Measurements from ENCODE around the gene RNF169. TPM values are rescaled to one million over a fixed set of nuclear protein-coding genes. Genes with fewer than 3 reads are reported as not detected.

The RNF169 gene
- total and polyA plus RNA-seq, 9 donors = 7.1 to 26.1 (median 21.9) TPM

DNA sequence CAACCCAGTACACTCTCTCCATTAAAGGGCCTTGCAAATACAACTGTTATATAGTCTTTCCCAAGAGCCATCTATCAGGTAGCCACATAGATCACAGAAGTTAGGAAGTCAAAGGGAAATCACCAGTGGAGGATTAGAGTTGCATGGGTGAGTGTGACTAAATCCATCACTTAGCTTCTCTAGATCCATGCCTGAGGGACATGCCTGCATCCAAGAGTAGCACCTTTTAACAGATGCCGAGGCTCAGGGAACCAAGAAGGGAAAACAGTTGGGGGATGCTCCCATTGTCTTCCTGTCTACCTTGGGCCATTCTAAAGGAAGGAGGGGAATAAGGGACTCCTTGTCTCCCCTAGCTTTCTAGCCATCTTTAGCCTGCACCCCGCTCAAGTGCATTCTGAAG is 122.4 kb downstream of the RNF169 start:
- H3K27me3 ChIP-seq = no peaks in the 10 kb centered on the region
- DNase-seq = no peak
- intact Hi-C loops (cut with DNase I) = no loop called here
- H3K9me3 ChIP-seq = peaks cover 6 to 59% of the 10 kb centered on the region in 2 donors
- H3K27ac ChIP-seq = no peak overlapping the region
- no peaks in the 10 kb centered on the region for H3K36me3 ChIP-seq
- no peak overlapping the region for H3K4me3 ChIP-seq
- TF ChIP-seq POLR2A (IDR thresholded peaks at IDR 0.05) (no peak), EP300 (IDR thresholded peaks at IDR 0.05) (no peak)
- TF ChIP-seq, protein P1, sequence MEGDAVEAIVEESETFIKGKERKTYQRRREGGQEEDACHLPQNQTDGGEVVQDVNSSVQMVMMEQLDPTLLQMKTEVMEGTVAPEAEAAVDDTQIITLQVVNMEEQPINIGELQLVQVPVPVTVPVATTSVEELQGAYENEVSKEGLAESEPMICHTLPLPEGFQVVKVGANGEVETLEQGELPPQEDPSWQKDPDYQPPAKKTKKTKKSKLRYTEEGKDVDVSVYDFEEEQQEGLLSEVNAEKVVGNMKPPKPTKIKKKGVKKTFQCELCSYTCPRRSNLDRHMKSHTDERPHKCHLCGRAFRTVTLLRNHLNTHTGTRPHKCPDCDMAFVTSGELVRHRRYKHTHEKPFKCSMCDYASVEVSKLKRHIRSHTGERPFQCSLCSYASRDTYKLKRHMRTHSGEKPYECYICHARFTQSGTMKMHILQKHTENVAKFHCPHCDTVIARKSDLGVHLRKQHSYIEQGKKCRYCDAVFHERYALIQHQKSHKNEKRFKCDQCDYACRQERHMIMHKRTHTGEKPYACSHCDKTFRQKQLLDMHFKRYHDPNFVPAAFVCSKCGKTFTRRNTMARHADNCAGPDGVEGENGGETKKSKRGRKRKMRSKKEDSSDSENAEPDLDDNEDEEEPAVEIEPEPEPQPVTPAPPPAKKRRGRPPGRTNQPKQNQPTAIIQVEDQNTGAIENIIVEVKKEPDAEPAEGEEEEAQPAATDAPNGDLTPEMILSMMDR (IDR thresholded peaks at IDR 0.05) = no peak
- WGBS, 3 donors = 96 to 100% (median 97%) methylated on average over 2 of the region's 2 CpGs
- H3K4me1 ChIP-seq (ENCODE audit: insufficient read depth) = no peaks in the 10 kb centered on the region

DNA sequence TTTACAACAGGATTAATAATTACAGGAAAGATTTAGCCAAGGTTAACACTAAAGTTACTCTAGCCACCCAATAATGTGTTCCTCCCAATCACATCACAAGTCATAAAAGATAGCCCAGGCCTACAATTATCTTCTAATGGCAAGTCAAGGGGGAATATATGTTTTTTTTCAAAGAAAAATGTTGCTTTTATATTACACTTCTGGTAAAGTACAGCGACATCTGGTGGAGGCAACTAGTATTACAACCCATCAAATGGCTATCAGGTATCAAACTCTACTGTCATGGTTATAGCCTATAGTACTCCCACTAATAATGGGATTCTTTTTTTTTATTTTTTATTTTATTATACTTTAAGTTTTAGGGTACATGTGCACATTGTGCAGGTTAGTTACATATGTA is 128.5 kb downstream of the RNF169 start:
- DNase-seq = no peak
- no peaks in the 10 kb centered on the region for H3K4me1 ChIP-seq (ENCODE audit: insufficient read depth)
- peaks cover 0 to 24% of the 10 kb centered on the region in 2 donors for H3K9me3 ChIP-seq
- H3K36me3 ChIP-seq = no peaks in the 10 kb centered on the region
- WGBS, 3 donors = 26 to 40% (median 38%) methylated on average over 1 of the region's 1 CpG
- H3K4me3 ChIP-seq = no peak overlapping the region
- intact Hi-C loops (cut with DNase I) = no loop called here
- H3K27me3 ChIP-seq = no peaks in the 10 kb centered on the region
- H3K27ac ChIP-seq = no peak overlapping the region
- TF ChIP-seq EP300 (IDR thresholded peaks at IDR 0.05) (no peak), POLR2A (IDR thresholded peaks at IDR 0.05) (no peak)
- TF ChIP-seq, protein P1 (IDR thresholded peaks at IDR 0.05) = no peak

Small RNA genes lying within 50 kb of the gene (microRNA-seq; reads per million reads assigned to microRNA genes)
- gene MIR4696 = 0 reads per million in 3 donors

Small RNA genes lying within 50 kb of the gene (small RNA-seq; reads per million reads assigned to genes)
- gene MIR4696 = not detected
- gene RN7SL239P = not detected

Other genes with a start within 250 kb of the RNF169 start
- 10 to 100 TPM in 6 of 7 donors, 1 to 10 TPM in 1; 8.5 to 19.0 (median 17.0) TPM for gene POLD3, start 156.3 kb upstream of the RNF169 start, total RNA-seq
- gene POLD3, start 156.3 kb upstream of the RNF169 start, polyA plus RNA-seq = 10 to 100 TPM in 1 of 2 donors, 1 to 10 TPM in 1; 8.2 to 17.1 TPM
- 10 to 100 TPM in 1 of 7 donors, 1 to 10 TPM in 2, not detected in 4; 1.9 to 12.3 (median 2.7) TPM for gene CHRDL2, start 17.4 kb upstream of the RNF169 start, total RNA-seq
- gene CHRDL2, start 17.4 kb upstream of the RNF169 start, polyA plus RNA-seq = 1 to 10 TPM in 1 of 2 donors, under 1 TPM in 1; 0.22 to 5.1 TPM
- 10 to 100 TPM in 6 of 7 donors, 1 to 10 TPM in 1; 8.2 to 31.1 (median 13.0) TPM for gene XRRA1, start 200.2 kb downstream of the RNF169 start, total RNA-seq
- gene XRRA1, start 200.2 kb downstream of the RNF169 start, polyA plus RNA-seq = 10 to 100 TPM in 1 of 2 donors, 1 to 10 TPM in 1; 4.2 to 15.2 TPM
- gene SPCS2, start 200.4 kb downstream of the RNF169 start, total RNA-seq = 100 to 1,000 TPM in 5 of 7 donors, 10 to 100 TPM in 2; 39.8 to 174 (median 125) TPM
- gene SPCS2, start 200.4 kb downstream of the RNF169 start, polyA plus RNA-seq = 100 to 1,000 TPM; 101 to 193 TPM
- gene NEU3, start 240.1 kb downstream of the RNF169 start, total RNA-seq = 10 to 100 TPM in 2 of 7 donors, 1 to 10 TPM in 5; 4.4 to 13.1 (median 8.8) TPM
- gene NEU3, start 240.1 kb downstream of the RNF169 start, polyA plus RNA-seq = 1 to 10 TPM; 5.6 to 8.9 TPM

Data from ovary (tissue), 9 donors.